Frontal cortex (tissue), 4 donors: ENCODE results near the gene CALML6. TPM values are rescaled to one million over a fixed set of nuclear protein-coding genes. Genes with fewer than 3 reads are reported as not detected.

Source experiments
- DNase-seq, 2 donors: peaks; one replicate each; pipeline ENCODE4 v3.0.0; 2012; ENCODE audit warnings: low spot score in 2 of 2
- FAIRE-seq: peaks from 2 replicates; lab custom pipeline; 2012; peaks lifted over from hg19 to GRCh38; lab: Jason Lieb, UNC
- total RNA-seq: library from RNA; depleted of rRNA; stranded (reverse); fragments of >200 nt; gene quantifications from one replicate; pipeline ENCODE4 v1.2.3, GENCODE V29; 2014
- donor health status: control.
- donor health status: control.
- donor health status: control.

The CALML6 gene
- total RNA-seq, 1 donor from 2014 or later, result not detected

- peak in 1 of 2 donors; percentile 77 for DNase-seq
These were observed 23.5 kb upstream of the CALML6 start for GRCh38 chr1:1891349-1892078.

GRCh38 chr1:1892079-1892762 lies 22.8 kb upstream of the CALML6 start:
- DNase-seq (peak in 1 of 2 donors; percentile 17), FAIRE-seq (no peak)

More at GRCh38 chr1:1891349-1892078, 23.5 kb upstream of the CALML6 start:
- no peak for FAIRE-seq

- DNase-seq, result no peak
- no peak for FAIRE-seq
These were observed 22.3 kb upstream of the CALML6 start for GRCh38 chr1:1892763-1893120.

GRCh38 chr1:1893291-1893985 lies 21.6 kb upstream of the CALML6 start:
- FAIRE-seq (no peak), DNase-seq (peak in 1 of 2 donors; percentile 15)

GRCh38 chr1:1893997-1894353 lies 21.1 kb upstream of the CALML6 start:
- peak in 1 of 2 donors; percentile 11 for DNase-seq
- no peak for FAIRE-seq

- no peak for FAIRE-seq
These were observed 20.6 kb upstream of the CALML6 start for GRCh38 chr1:1894354-1895059.

GRCh38 chr1:1895060-1895418 lies 20.0 kb upstream of the CALML6 start:
- DNase-seq, result peak in 1 of 2 donors; percentile 12

More at GRCh38 chr1:1894354-1895059, 20.6 kb upstream of the CALML6 start:
- DNase-seq, result peak in 1 of 2 donors; percentile 10

GRCh38 chr1:1895456-1896336 lies 19.4 kb upstream of the CALML6 start:
- FAIRE-seq (no peak), DNase-seq (peak in 1 of 2 donors; percentile 11)

More at GRCh38 chr1:1895060-1895418, 20.0 kb upstream of the CALML6 start:
- FAIRE-seq, result no peak

- no peak for FAIRE-seq
- no peak for DNase-seq
These were observed 16.7 kb upstream of the CALML6 start for GRCh38 chr1:1898246-1898933.

GRCh38 chr1:1899266-1899966 lies 15.6 kb upstream of the CALML6 start:
- FAIRE-seq (no peak), DNase-seq (no peak)

- no peak for DNase-seq
- FAIRE-seq, result no peak
These were observed 15.1 kb upstream of the CALML6 start for GRCh38 chr1:1899967-1900327.

GRCh38 chr1:1900883-1901640 lies 14.0 kb upstream of the CALML6 start:
- no peak for FAIRE-seq
- DNase-seq, result no peak

GRCh38 chr1:1901641-1902294 lies 13.3 kb upstream of the CALML6 start:
- DNase-seq, result no peak
- FAIRE-seq, result no peak

GRCh38 chr1:1903224-1903623 lies 11.8 kb upstream of the CALML6 start:
- FAIRE-seq, result no peak
- DNase-seq, result no peak

GRCh38 chr1:1906185-1907097 lies 8.6 kb upstream of the CALML6 start:
- DNase-seq, result peak; percentile 80 to 89
- peak; percentile 42 for FAIRE-seq
